Measurements from ENCODE around the gene CYP27B1. TPM values are rescaled to one million over a fixed set of nuclear protein-coding genes. Genes with fewer than 3 reads are reported as not detected.

Gene CYP27B1
- total and polyA plus RNA-seq, 9 of the 15 experiments (the other 6 are each of a cell fraction or from before 2014, with no cell fraction given): 0.18 to 4.2 (median 1.8) TPM

DNA sequence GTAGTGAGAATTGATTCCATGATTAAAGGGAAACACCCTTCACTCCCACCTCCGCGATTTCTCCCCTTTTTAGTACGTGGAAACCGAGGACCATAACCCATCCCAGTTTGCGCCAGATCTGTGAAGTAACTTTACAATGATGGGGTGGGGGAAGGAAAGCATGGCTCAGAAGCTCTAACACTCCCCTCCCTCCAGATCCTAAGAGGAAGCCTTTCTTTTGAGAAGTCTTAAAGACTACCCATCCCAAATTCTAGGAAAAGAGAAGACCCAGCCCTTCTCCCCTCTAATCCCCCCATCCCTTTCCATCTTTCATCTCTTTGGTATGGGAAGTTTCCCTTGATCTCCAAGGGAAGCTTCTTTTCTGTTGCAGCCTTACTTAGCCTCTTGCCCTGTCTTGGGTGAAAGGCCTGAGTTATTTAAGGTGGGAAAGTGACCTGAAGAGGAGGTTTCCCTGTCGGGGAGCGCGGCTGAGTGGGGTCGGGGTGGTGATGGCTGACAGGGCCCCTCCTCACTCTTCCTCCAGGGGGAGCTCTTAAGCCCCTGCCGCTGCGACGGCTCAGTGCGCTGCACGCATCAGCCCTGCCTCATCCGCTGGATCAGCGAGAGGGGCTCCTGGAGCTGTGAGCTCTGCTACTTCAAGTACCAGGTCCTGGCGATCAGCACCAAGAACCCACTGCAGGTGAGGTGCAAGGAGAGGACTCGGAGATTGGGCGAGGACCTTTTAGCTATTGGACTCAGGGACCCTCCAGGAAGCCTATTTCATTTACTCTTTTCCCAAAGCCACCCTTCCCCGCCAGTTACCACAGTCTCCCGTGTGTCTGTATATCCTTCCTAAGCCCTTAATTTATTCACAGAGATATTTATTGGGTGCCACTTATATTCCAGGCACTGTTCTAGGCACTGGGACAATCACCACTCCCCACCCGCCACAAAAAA, 10.2 kb downstream of the CYP27B1 start (continued):
- TF ChIP-seq SNAPC5 (CRISPR knock-in tag; IDR thresholded peaks at IDR 0.05) (no peak), SNIP1 (IDR thresholded peaks at IDR 0.05; ENCODE audit: low read depth) (no peak), NRF1 (conservative IDR thresholded peaks at IDR 0.05 in 1 of 2, IDR thresholded peaks at IDR 0.05 in 1 of 2) (peak; percentile 26 to 47; a peak in 2 of 4 replicates), HDAC3 (IDR thresholded peaks at IDR 0.05; ENCODE audit: borderline replicate concordance, partially characterized antibody) (no peak), YBX1 (IDR thresholded peaks at IDR 0.05) (no peak), ZMIZ1 (IDR thresholded peaks at IDR 0.05; ENCODE audit: low read depth in 2 of 2, low read length in 2 of 2) (no peak), JUN (IDR thresholded peaks at IDR 0.05; ENCODE audit: borderline replicate concordance, low read depth, low read length) (0 out of 2 replicates have a peak, but pooled peaks have one; percentile 7), JUN (CRISPR knock-in tag; IDR thresholded peaks at IDR 0.05; ENCODE audit: borderline replicate concordance) (no peak), KDM1A (IDR thresholded peaks at IDR 0.05) (0 out of 4 replicates have a peak, but pooled peaks of 1 of the 2 experiments have one; percentile 16), LARP7 (IDR thresholded peaks at IDR 0.05) (no peak), ZNF347 (CRISPR knock-in tag; IDR thresholded peaks at IDR 0.05; ENCODE audit: low read depth) (no peak), SMAD1 (IDR thresholded peaks at IDR 0.05; ENCODE audit: low read depth, low read length, partially characterized antibody) (no peak), RB1 (IDR thresholded peaks at IDR 0.05; ENCODE audit: low read depth) (peak; percentile 34; the same call in 1 of the 2 replicates), RAD21 (CRISPR knock-in tag; conservative IDR thresholded peaks at IDR 0.05 in 1 of 2, IDR thresholded peaks at IDR 0.05 in 1 of 2) (peak; percentile 38 to 64), CREBBP (IDR thresholded peaks at IDR 0.05; ENCODE audit: low read depth, low read length) (no peak), XRCC5 (IDR thresholded peaks at IDR 0.05; ENCODE audit: low read depth, low read length) (peak; percentile 60; the same call in 1 of the 2 replicates), SMAD4 (CRISPR knock-in tag; conservative IDR thresholded peaks at IDR 0.05) (no peak)
- TF ChIP-seq, protein P1, sequence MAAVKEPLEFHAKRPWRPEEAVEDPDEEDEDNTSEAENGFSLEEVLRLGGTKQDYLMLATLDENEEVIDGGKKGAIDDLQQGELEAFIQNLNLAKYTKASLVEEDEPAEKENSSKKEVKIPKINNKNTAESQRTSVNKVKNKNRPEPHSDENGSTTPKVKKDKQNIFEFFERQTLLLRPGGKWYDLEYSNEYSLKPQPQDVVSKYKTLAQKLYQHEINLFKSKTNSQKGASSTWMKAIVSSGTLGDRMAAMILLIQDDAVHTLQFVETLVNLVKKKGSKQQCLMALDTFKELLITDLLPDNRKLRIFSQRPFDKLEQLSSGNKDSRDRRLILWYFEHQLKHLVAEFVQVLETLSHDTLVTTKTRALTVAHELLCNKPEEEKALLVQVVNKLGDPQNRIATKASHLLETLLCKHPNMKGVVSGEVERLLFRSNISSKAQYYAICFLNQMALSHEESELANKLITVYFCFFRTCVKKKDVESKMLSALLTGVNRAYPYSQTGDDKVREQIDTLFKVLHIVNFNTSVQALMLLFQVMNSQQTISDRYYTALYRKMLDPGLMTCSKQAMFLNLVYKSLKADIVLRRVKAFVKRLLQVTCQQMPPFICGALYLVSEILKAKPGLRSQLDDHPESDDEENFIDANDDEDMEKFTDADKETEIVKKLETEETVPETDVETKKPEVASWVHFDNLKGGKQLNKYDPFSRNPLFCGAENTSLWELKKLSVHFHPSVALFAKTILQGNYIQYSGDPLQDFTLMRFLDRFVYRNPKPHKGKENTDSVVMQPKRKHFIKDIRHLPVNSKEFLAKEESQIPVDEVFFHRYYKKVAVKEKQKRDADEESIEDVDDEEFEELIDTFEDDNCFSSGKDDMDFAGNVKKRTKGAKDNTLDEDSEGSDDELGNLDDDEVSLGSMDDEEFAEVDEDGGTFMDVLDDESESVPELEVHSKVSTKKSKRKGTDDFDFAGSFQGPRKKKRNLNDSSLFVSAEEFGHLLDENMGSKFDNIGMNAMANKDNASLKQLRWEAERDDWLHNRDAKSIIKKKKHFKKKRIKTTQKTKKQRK (IDR thresholded peaks at IDR 0.05; ENCODE audit: borderline replicate concordance, low read depth, low read length): no peak
- TF ChIP-seq, protein P2, sequence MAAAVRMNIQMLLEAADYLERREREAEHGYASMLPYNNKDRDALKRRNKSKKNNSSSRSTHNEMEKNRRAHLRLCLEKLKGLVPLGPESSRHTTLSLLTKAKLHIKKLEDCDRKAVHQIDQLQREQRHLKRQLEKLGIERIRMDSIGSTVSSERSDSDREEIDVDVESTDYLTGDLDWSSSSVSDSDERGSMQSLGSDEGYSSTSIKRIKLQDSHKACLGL (CRISPR knock-in tag; IDR thresholded peaks at IDR 0.05; ENCODE audit: borderline replicate concordance, poor library complexity, severe bottlenecking): no peak
